K562 (cell line): ENCODE measurements around the gene CRADD.

Experiments
- HNRNPH1 ChIP-seq: fragments of 200-400 bp; formaldehyde crosslinking; optimal IDR thresholded peaks from 2 replicates; pipeline ENCODE3; 2017; ENCODE audit warnings: low read depth, mild to moderate bottlenecking, low read length, moderate library complexity
- ZNF174 ChIP-seq: fragments of 250-450 bp; sonication (Bioruptor Pico); IDR thresholded peaks from 2 replicates; pipeline ENCODE4 v1.4.0; 2020; ENCODE audit warnings: mild to moderate bottlenecking
- TF ChIP-seq, protein P1 (sequence below): fragments of 450-650 bp; IDR thresholded peaks from 2 replicates; pipeline ENCODE4 v1.7.0; 2016; ENCODE audit warnings: borderline replicate concordance
- TF ChIP-seq, protein P2 (sequence below): sonication (generic); formaldehyde crosslinking; IDR thresholded peaks from 2 replicates; pipeline ENCODE4 v1.8.0; 2022; ENCODE audit warnings: missing genetic modification reagents, mild to moderate bottlenecking, borderline replicate concordance
- TF ChIP-seq, protein P3 (sequence below), 3 experiments: IDR thresholded peaks in 2 of 3; conservative IDR thresholded peaks in 1 of 3; 2 replicates each; pipeline ENCODE4 v1.5.1; 2011 to 2012; ENCODE audit warnings: low read length in 3 of 3, mild to moderate bottlenecking in 3 of 3, control low read depth in 2 of 3, improper control_type of control experiment in 1 of 3, inconsistent platforms in 1 of 3, low read depth in 1 of 3, mixed read lengths in 1 of 3, moderate library complexity in 1 of 3; ENCODE audit not compliant: insufficient read depth in 2 of 3
- TF ChIP-seq, protein P4 (sequence below), 2 experiments: fragments of 450-650 bp in 1 of 2; sonication (generic) in 1 of 2; formaldehyde crosslinking in 1 of 2; IDR thresholded peaks in 1 of 2; conservative IDR thresholded peaks in 1 of 2; 2 replicates each; pipeline versions ENCODE4 v1.6.1 to v1.8.1; 2016 to 2023; ENCODE audit warnings: mild to moderate bottlenecking in 2 of 2, moderate library complexity in 2 of 2, inconsistent platforms in 1 of 2, missing genetic modification reagents in 1 of 2

GRCh38 chr12:93734784-93735183 lies 57.6 kb downstream of the CRADD start:
- TF ChIP-seq, protein P1, sequence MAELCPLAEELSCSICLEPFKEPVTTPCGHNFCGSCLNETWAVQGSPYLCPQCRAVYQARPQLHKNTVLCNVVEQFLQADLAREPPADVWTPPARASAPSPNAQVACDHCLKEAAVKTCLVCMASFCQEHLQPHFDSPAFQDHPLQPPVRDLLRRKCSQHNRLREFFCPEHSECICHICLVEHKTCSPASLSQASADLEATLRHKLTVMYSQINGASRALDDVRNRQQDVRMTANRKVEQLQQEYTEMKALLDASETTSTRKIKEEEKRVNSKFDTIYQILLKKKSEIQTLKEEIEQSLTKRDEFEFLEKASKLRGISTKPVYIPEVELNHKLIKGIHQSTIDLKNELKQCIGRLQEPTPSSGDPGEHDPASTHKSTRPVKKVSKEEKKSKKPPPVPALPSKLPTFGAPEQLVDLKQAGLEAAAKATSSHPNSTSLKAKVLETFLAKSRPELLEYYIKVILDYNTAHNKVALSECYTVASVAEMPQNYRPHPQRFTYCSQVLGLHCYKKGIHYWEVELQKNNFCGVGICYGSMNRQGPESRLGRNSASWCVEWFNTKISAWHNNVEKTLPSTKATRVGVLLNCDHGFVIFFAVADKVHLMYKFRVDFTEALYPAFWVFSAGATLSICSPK: no peak
- TF ChIP-seq, protein P2, sequence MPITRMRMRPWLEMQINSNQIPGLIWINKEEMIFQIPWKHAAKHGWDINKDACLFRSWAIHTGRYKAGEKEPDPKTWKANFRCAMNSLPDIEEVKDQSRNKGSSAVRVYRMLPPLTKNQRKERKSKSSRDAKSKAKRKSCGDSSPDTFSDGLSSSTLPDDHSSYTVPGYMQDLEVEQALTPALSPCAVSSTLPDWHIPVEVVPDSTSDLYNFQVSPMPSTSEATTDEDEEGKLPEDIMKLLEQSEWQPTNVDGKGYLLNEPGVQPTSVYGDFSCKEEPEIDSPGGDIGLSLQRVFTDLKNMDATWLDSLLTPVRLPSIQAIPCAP (CRISPR knock-in tag): no peak
- TF ChIP-seq, protein P3, sequence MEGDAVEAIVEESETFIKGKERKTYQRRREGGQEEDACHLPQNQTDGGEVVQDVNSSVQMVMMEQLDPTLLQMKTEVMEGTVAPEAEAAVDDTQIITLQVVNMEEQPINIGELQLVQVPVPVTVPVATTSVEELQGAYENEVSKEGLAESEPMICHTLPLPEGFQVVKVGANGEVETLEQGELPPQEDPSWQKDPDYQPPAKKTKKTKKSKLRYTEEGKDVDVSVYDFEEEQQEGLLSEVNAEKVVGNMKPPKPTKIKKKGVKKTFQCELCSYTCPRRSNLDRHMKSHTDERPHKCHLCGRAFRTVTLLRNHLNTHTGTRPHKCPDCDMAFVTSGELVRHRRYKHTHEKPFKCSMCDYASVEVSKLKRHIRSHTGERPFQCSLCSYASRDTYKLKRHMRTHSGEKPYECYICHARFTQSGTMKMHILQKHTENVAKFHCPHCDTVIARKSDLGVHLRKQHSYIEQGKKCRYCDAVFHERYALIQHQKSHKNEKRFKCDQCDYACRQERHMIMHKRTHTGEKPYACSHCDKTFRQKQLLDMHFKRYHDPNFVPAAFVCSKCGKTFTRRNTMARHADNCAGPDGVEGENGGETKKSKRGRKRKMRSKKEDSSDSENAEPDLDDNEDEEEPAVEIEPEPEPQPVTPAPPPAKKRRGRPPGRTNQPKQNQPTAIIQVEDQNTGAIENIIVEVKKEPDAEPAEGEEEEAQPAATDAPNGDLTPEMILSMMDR (IDR thresholded peaks at IDR 0.05 in 2 of 3, conservative IDR thresholded peaks at IDR 0.05 in 1 of 3; ENCODE audit: insufficient read depth in 2 of 3, low read depth in 1 of 3, low read length in 3 of 3): no peak
- TF ChIP-seq, protein P4, sequence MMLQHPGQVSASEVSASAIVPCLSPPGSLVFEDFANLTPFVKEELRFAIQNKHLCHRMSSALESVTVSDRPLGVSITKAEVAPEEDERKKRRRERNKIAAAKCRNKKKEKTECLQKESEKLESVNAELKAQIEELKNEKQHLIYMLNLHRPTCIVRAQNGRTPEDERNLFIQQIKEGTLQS (IDR thresholded peaks at IDR 0.05): no peak
- TF ChIP-seq, protein P4 (CRISPR knock-in tag; conservative IDR thresholded peaks at IDR 0.05): no peak
- TF ChIP-seq HNRNPH1 (no peak), ZNF174 (CRISPR knock-in tag) (no peak)
